ENCODE results near the gene P2RY8. TPM values are rescaled to one million over a fixed set of nuclear protein-coding genes. Genes with fewer than 3 reads are reported as not detected.

Gene P2RY8
- total and polyA plus RNA-seq, 2 of the 4 experiments (the other 2 are of a cell fraction), result not detected

DNA sequence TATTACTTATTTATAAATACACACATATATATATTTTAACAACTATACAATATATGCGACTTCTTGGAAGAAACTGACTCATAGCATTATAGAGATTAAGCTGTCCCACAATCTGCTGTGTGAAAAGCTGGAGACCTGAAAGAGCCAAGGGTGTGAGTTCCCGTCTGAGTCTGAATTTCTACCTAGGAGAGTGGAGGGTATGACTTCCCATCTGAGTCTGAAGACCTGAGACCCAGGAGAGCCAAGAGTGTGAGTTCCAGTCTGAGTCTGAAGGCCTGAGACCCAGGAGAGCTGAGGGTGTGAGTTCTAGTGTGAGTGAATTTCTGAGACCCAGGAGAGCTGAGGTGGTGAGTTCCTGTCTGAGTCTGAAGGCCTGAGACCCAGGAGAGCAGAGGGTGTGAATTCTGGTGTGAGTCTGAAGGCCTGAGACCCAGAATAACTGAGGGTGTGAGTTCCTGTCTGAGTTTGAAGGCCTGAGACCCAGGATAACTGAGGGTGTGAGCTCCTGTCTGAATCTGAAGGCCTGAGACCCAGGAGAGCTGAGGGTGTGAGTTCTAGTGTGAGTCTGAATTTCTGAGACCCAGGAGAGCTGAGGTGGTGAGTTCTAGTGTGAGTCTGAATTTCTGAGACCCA lies 8.9 kb upstream of the P2RY8 start:
- Histone ChIP-seq H3K4me3 (ENCODE audit: insufficient read depth, low read depth, low read length) (no peak overlapping the region), H2BK120ac (ENCODE audit: low read depth, low read length) (no peak overlapping the region), H2AK9ac (replicated peaks; ENCODE audit: low read depth, low read length, poor library complexity) (no peak overlapping the region), H3K9ac (ENCODE audit: low read depth, low read length) (no peak overlapping the region), H3K14ac (replicated peaks; ENCODE audit: low read depth, low read length) (no peak overlapping the region), H3K9me3 (ENCODE audit: control insufficient read depth, insufficient read depth, low read length) (peaks cover 17% of the 10 kb centered on the region), H3K79me1 (ENCODE audit: low read depth in 1 of 2, low read length in 2 of 2) (no peaks in the 10 kb centered on the region), H4K8ac (ENCODE audit: low read depth in 2 of 2, low read length in 2 of 2) (no peak overlapping the region), H4K5ac (ENCODE audit: low read depth, low read length) (no peak overlapping the region), H3K4ac (ENCODE audit: low read depth, low read length) (no peak overlapping the region), H2BK20ac (ENCODE audit: low read depth, low read length) (no peak overlapping the region), H3K4me2 (ENCODE audit: low read depth, low read length) (no peak overlapping the region), H3K27me3 (ENCODE audit: control insufficient read depth, insufficient read depth, low read length) (no peaks in the 10 kb centered on the region), H3K36me3 (ENCODE audit: control insufficient read depth, insufficient read depth, low read length) (no peaks in the 10 kb centered on the region), H3K27ac (ENCODE audit: insufficient read depth, low read length) (no peak overlapping the region), H4K91ac (ENCODE audit: insufficient read depth, low read depth, low read length) (no peak overlapping the region), H3K56ac (ENCODE audit: extremely low read depth, insufficient read depth, low read length) (no peak overlapping the region), H2AFZ (replicated peaks; ENCODE audit: low read length, poor library complexity) (no peak overlapping the region), H4K20me1 (ENCODE audit: insufficient read depth, low read length) (no peaks in the 10 kb centered on the region), H3K9me1 (ENCODE audit: insufficient read depth, low read length) (no peaks in the 10 kb centered on the region), H3K18ac (ENCODE audit: low read depth, low read length) (no peak overlapping the region), H2AK5ac (ENCODE audit: low read depth, low read length) (no peak overlapping the region), H2BK15ac (ENCODE audit: low read depth, low read length) (no peak overlapping the region), H3K4me1 (ENCODE audit: control insufficient read depth, insufficient read depth, low read length) (no peaks in the 10 kb centered on the region), H3K23ac (ENCODE audit: low read depth, low read length) (no peak overlapping the region), H2BK5ac (ENCODE audit: low read depth, low read length, poor library complexity, severe bottlenecking) (no peak overlapping the region)
- DNase-seq, result no peak
- BruUV-seq (replicated peaks), result no TSS peak
- ChIA-PET POLR2A (ENCODE audit: unreplicated experiment) (no interaction called here), CTCF (no interaction called here)
- in situ Hi-C loops (cut with MboI; ENCODE audit: low sequenced_read_pairs) (no loop called here), intact Hi-C loops (cut with micrococcal nuclease) (no loop called here), dilution Hi-C loops (cut with HindIII; ENCODE audit: low sequenced_read_pairs, unreplicated experiment) (no loop called here)
- TF ChIP-seq SMC3 (IDR thresholded peaks at IDR 0.05; ENCODE audit: low read depth, low read length) (no peak), NFE2L2 (IDR thresholded peaks at IDR 0.05; ENCODE audit: low read depth, low read length) (no peak), MAZ (IDR thresholded peaks at IDR 0.05; ENCODE audit: borderline replicate concordance, low read depth, low read length) (no peak)
- TF ChIP-seq, protein P1, sequence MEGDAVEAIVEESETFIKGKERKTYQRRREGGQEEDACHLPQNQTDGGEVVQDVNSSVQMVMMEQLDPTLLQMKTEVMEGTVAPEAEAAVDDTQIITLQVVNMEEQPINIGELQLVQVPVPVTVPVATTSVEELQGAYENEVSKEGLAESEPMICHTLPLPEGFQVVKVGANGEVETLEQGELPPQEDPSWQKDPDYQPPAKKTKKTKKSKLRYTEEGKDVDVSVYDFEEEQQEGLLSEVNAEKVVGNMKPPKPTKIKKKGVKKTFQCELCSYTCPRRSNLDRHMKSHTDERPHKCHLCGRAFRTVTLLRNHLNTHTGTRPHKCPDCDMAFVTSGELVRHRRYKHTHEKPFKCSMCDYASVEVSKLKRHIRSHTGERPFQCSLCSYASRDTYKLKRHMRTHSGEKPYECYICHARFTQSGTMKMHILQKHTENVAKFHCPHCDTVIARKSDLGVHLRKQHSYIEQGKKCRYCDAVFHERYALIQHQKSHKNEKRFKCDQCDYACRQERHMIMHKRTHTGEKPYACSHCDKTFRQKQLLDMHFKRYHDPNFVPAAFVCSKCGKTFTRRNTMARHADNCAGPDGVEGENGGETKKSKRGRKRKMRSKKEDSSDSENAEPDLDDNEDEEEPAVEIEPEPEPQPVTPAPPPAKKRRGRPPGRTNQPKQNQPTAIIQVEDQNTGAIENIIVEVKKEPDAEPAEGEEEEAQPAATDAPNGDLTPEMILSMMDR (conservative IDR thresholded peaks at IDR 0.05; ENCODE audit: low read depth, low read length), result no peak
- ATAC-seq (ENCODE audit: low read depth), result no peak
- 40% methylated on average over 1 of the region's 2 CpGs; no CpG with 5 or more reads in 1 of the 2 experiments for WGBS, 2 experiments (ENCODE audit: extremely low coverage in 2 of 2, insufficient read length in 1 of 2)
